HCT116 (cell line): ENCODE measurements around the gene ZNF783.

Source experiments
- CEBPB ChIP-seq: IDR thresholded peaks from 2 replicates; pipeline ENCODE4 v1.6.1; 2012; ENCODE audit warnings: low read depth
- CTCF ChIP-seq, 3 experiments: fragments of 200-600 bp in 1 of 3; sonication (generic) in 1 of 3; IDR thresholded peaks in 2 of 3; conservative IDR thresholded peaks in 1 of 3; 2 replicates each; pipeline ENCODE4 v1.5.1; 2012 to 2017; ENCODE audit warnings: low read depth in 2 of 3, low read length in 2 of 3, antibody characterized with exemption in 1 of 3, borderline replicate concordance in 1 of 3, control low read depth in 1 of 3, mild to moderate bottlenecking in 1 of 3, mixed read lengths in 1 of 3, mixed run types in 1 of 3, moderate library complexity in 1 of 3; ENCODE audit not compliant: insufficient read depth in 1 of 3
- MAX ChIP-seq: IDR thresholded peaks from 2 replicates; pipeline ENCODE4 v1.6.1; 2012
- POLR2A ChIP-seq: IDR thresholded peaks from 2 replicates; pipeline ENCODE4 v1.7.0; 2011; ENCODE audit warnings: borderline replicate concordance; ENCODE audit not compliant: insufficient read depth, insufficient read length; ENCODE audit errors: extremely low read depth
- POLR2AphosphoS5 ChIP-seq: IDR thresholded peaks from 2 replicates; pipeline ENCODE4 v1.6.1; 2011; ENCODE audit warnings: mild to moderate bottlenecking, low read depth, low read length, moderate library complexity
- RAD21 ChIP-seq: IDR thresholded peaks from 2 replicates; pipeline ENCODE4 v1.6.1; 2012; ENCODE audit warnings: low read depth, mild to moderate bottlenecking
- REST ChIP-seq: IDR thresholded peaks from 2 replicates; pipeline ENCODE4 v1.6.1; 2012; ENCODE audit warnings: low read depth
- SP1 ChIP-seq: IDR thresholded peaks from 2 replicates; pipeline ENCODE4 v1.6.1; 2012; ENCODE audit warnings: low read depth
- ZNF274 ChIP-seq: fragments of 200-500 bp; sonication (Bioruptor generic); IDR thresholded peaks from 2 replicates; pipeline ENCODE4 v1.6.1; 2014; ENCODE audit warnings: mild to moderate bottlenecking, low read depth, low read length, inconsistent platforms

GRCh38 chr7:149320313-149321124 is 58.5 kb downstream of the ZNF783 start:
- TF ChIP-seq POLR2AphosphoS5: no peak
- TF ChIP-seq CTCF (IDR thresholded peaks at IDR 0.05 in 2 of 3, conservative IDR thresholded peaks at IDR 0.05 in 1 of 3; ENCODE audit: borderline replicate concordance in 1 of 3, insufficient read depth in 1 of 3, low read depth in 2 of 3, low read length in 2 of 3): no peak
- no peak for TF ChIP-seq REST
- no peak for TF ChIP-seq SP1
- TF ChIP-seq RAD21: no peak
- TF ChIP-seq MAX: no peak
- TF ChIP-seq ZNF274: no peak
- no peak for TF ChIP-seq POLR2A
- TF ChIP-seq CEBPB: no peak
